ENCODE results near the gene RPS21. TPM values are rescaled to one million over a fixed set of nuclear protein-coding genes. Genes with fewer than 3 reads are reported as not detected.
A peak's percentile ranks its signal among the peaks of the same experiment; 100 is the strongest.

The RPS21 gene
- total RNA-seq, 6 donors from 2014 or later: 94.6 to 1,381 (median 998) TPM

- no peaks in the 10 kb centered on the region for H3K9me3 ChIP-seq
- ATAC-seq (ENCODE audit: low FRiP score in 2 of 2) (no peak), DNase-seq (peak in 1 of 2 donors; percentile 70)
- no peaks in the 10 kb centered on the region for H3K4me1 ChIP-seq
- peaks cover 0 to 50% (median 22%) of the 10 kb centered on the region in 4 donors for H3K36me3 ChIP-seq
- TF ChIP-seq EP300 (IDR thresholded peaks at IDR 0.05) (no peak), POLR2AphosphoS5 (IDR thresholded peaks at IDR 0.05) (no peak), POLR2A (IDR thresholded peaks at IDR 0.05) (no peak)
- WGBS, 2 donors: 90 to 92% methylated on average over 17 to 26 of the region's 27 CpGs
- H3K27me3 ChIP-seq: no peaks in the 10 kb centered on the region
- H3K27ac ChIP-seq: no peak overlapping the region
- H3K4me3 ChIP-seq: no peak overlapping the region
These were observed 8.7 kb downstream of the RPS21 start for GRCh38 chr20:62395311-62396242.

GRCh38 chr20:62396367-62397239 is 9.7 kb downstream of the RPS21 start:
- no peak for ATAC-seq (ENCODE audit: low FRiP score in 2 of 2)
- Histone ChIP-seq H3K27ac (no peak overlapping the region), H3K4me1 (no peaks in the 10 kb centered on the region), H3K4me3 (no peak overlapping the region), H3K27me3 (no peaks in the 10 kb centered on the region), H3K9me3 (no peaks in the 10 kb centered on the region), H3K36me3 (peaks cover 0 to 40% (median 15%) of the 10 kb centered on the region in 4 donors)
- TF ChIP-seq POLR2A (IDR thresholded peaks at IDR 0.05) (no peak), CTCF (IDR thresholded peaks at IDR 0.05) (no peak), POLR2AphosphoS5 (IDR thresholded peaks at IDR 0.05) (no peak), EP300 (IDR thresholded peaks at IDR 0.05) (no peak)
- WGBS, 2 donors: 90 to 93% methylated on average over 5 to 35 of the region's 35 CpGs
- DNase-seq: peak in 1 of 2 donors; percentile 77

- Histone ChIP-seq H3K9me3 (no peaks in the 10 kb centered on the region), H3K4me1 (no peaks in the 10 kb centered on the region), H3K27ac (no peak overlapping the region), H3K4me3 (no peak overlapping the region), H3K36me3 (peaks cover 0 to 27% (median 8%) of the 10 kb centered on the region in 4 donors), H3K27me3 (no peaks in the 10 kb centered on the region)
- WGBS, 2 donors: 91 to 93% methylated on average over 18 to 19 of the region's 19 CpGs
- TF ChIP-seq POLR2A (IDR thresholded peaks at IDR 0.05) (no peak), POLR2AphosphoS5 (IDR thresholded peaks at IDR 0.05) (no peak), CTCF (IDR thresholded peaks at IDR 0.05) (no peak), EP300 (IDR thresholded peaks at IDR 0.05) (no peak)
- DNase-seq (peak in 1 of 2 donors; percentile 32), ATAC-seq (ENCODE audit: low FRiP score in 2 of 2) (no peak)
These were observed 11.4 kb downstream of the RPS21 start for GRCh38 chr20:62398120-62398821.

- peaks cover 0 to 11% (median under 1%) of the 10 kb centered on the region in 4 donors for H3K36me3 ChIP-seq
- H3K4me1 ChIP-seq: peaks cover 0 to under 1% (median 0%) of the 10 kb centered on the region in 4 donors
- H3K27ac ChIP-seq: no peak overlapping the region
- no peak for TF ChIP-seq POLR2A (IDR thresholded peaks at IDR 0.05)
- H3K27me3 ChIP-seq: no peaks in the 10 kb centered on the region
- ATAC-seq (ENCODE audit: low FRiP score in 2 of 2): no peak
- no peak overlapping the region for H3K4me3 ChIP-seq
- WGBS, 2 donors: 81 to 91% methylated on average over 7 of the region's 7 CpGs
- H3K9me3 ChIP-seq: no peaks in the 10 kb centered on the region
- peak in 1 of 2 donors; percentile 42 for DNase-seq
These were observed 13.1 kb downstream of the RPS21 start for GRCh38 chr20:62400021-62400420.

- peaks cover 0 to 9% (median 0%) of the 10 kb centered on the region in 4 donors for H3K36me3 ChIP-seq
- TF ChIP-seq POLR2A (IDR thresholded peaks at IDR 0.05) (no peak), POLR2AphosphoS5 (IDR thresholded peaks at IDR 0.05) (no peak)
- peaks cover 3 to 5% (median 5%) of the 10 kb centered on the region in 4 donors for H3K4me1 ChIP-seq
- no peak overlapping the region for H3K27ac ChIP-seq
- DNase-seq (peak in 1 of 2 donors; percentile 54), ATAC-seq (ENCODE audit: low FRiP score in 2 of 2) (no peak)
- no peak overlapping the region for H3K4me3 ChIP-seq
- WGBS, 2 donors: 90 to 92% methylated on average over 5 to 9 of the region's 10 CpGs
- no peaks in the 10 kb centered on the region for H3K9me3 ChIP-seq
- H3K27me3 ChIP-seq: no peaks in the 10 kb centered on the region
These were observed 13.6 kb downstream of the RPS21 start for GRCh38 chr20:62400541-62400940.
